GM12865 (cell line): ENCODE results near the gene ITPRID1.
A peak's percentile ranks its signal among the peaks of the same experiment; 100 is the strongest.

Experiments used
- DNase-seq: peaks from one replicate; pipeline ENCODE4 v3.0.0; 2010; ENCODE audit warnings: low read depth
- H3K4me3 ChIP-seq: 2 replicates; pipeline ENCODE4 v1.5.1; 2011; ENCODE audit warnings: mild to moderate bottlenecking, low read depth, low read length, control low read depth
- TF ChIP-seq, protein P1 (sequence below): IDR thresholded peaks from 2 replicates; pipeline ENCODE4 v1.5.1; 2011; ENCODE audit warnings: low read length, control low read depth, low read depth, inconsistent platforms; ENCODE audit not compliant: insufficient read depth; ENCODE audit errors: missing control alignments

ITPRID1 gene

DNA sequence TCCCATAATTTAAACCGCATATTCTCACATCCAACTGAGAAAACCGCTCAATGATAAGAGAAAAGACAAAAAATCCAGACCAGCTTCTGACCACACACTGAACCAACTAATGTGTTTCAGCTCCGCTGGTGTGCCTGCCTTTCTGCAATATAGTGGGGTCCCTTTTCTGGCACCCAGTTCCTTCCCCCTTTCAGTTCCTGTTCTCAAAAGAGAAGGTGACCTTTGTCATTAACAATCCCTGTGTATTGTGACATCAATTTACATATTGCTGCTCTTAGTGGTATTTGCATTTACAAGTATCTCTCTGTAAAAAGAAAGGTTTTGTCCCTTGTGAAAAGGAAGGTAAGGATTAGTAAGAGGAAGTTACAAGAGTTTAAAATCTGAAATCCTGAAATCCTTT is 174.5 kb downstream of the ITPRID1 start:
- TF ChIP-seq, protein P1, sequence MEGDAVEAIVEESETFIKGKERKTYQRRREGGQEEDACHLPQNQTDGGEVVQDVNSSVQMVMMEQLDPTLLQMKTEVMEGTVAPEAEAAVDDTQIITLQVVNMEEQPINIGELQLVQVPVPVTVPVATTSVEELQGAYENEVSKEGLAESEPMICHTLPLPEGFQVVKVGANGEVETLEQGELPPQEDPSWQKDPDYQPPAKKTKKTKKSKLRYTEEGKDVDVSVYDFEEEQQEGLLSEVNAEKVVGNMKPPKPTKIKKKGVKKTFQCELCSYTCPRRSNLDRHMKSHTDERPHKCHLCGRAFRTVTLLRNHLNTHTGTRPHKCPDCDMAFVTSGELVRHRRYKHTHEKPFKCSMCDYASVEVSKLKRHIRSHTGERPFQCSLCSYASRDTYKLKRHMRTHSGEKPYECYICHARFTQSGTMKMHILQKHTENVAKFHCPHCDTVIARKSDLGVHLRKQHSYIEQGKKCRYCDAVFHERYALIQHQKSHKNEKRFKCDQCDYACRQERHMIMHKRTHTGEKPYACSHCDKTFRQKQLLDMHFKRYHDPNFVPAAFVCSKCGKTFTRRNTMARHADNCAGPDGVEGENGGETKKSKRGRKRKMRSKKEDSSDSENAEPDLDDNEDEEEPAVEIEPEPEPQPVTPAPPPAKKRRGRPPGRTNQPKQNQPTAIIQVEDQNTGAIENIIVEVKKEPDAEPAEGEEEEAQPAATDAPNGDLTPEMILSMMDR: no peak
- DNase-seq: peak; percentile 58
- H3K4me3 ChIP-seq: no peak overlapping the region

DNA sequence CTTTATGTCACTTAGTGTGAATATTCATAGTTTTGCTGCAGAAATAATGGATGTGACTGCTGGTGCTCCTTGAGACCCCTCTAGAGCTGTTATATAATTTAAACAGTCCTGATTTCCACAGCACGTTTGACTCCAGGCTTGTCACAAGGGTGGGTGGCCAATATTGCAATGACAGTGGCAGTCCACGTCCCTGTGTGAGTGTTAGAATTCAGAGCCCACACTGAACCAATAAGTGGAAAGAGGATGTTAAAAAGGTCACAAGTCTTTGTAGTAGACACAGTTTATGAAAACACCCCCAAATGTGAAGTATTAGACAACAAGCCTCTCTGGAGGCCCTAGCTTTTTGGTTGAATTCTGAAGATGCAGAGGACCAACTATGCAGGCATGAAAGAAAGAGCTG is 175.1 kb downstream of the ITPRID1 start:
- DNase-seq: peak; percentile 3
- TF ChIP-seq, protein P1: no peak
- H3K4me3 ChIP-seq: no peak overlapping the region

DNA sequence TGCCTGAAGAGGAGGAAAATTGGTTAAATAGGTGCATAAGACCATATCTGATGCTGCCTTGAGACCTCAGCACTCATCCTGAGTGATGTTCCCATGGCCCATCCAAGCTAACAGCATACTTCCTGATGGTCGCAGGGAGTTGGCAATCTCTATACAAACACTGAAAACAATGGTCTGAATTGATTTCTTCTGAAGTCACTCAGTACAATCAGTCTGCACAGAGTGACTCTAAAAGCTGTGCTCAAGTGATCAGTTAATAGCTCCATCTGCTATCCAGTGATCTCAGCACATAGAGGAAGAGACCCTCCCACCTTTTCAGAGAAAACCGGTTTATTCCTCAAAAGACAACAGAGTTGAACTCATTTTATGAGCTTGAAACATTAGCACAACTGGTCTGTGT is 177.0 kb downstream of the ITPRID1 start:
- no peak for DNase-seq

DNA sequence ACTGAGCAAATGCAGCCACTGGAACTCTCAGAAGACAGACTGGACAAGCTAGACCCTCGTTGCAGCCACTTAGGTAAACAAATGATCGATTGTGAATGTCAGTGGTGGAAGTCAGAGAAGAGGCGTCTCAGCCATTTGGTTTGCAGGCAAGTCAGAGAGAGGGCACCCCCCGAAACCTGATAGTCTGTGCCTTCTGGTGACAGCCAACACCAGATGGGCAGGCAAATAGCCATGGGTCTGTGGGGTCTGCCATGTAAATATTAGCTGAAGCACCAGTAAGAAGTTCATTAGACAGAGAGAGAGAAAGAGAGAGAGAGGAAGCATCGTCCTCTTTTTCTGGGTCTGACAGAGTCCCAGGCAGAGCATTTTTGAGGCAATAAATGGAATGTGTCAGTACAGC is 178.6 kb downstream of the ITPRID1 start:
- DNase-seq: no peak
- no peak overlapping the region for H3K4me3 ChIP-seq
- TF ChIP-seq, protein P1: no peak

More for the DNA sequence above, 177.0 kb downstream of the ITPRID1 start:
- TF ChIP-seq, protein P1: no peak
- H3K4me3 ChIP-seq: no peak overlapping the region

DNA sequence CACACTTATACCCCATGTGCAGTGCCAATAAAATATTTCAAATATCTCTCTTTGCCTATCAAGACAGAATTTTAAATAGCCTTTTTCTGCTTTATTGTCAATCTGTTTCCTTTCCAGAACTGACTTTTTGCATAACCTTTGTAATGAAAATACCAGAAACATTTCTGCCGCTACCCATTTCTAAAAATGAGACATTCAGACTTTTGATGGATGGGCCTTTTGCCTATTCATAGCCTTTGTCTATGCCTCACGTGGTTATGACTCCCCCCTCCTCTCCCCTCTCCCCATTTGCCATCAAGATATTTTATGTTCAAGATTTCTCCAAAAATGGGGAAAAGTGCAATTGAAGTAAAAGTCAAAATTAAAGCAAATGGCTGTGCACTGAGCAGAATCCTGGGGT is 179.0 kb downstream of the ITPRID1 start:
- TF ChIP-seq, protein P1: no peak
- H3K4me3 ChIP-seq: no peak overlapping the region
- no peak for DNase-seq

DNA sequence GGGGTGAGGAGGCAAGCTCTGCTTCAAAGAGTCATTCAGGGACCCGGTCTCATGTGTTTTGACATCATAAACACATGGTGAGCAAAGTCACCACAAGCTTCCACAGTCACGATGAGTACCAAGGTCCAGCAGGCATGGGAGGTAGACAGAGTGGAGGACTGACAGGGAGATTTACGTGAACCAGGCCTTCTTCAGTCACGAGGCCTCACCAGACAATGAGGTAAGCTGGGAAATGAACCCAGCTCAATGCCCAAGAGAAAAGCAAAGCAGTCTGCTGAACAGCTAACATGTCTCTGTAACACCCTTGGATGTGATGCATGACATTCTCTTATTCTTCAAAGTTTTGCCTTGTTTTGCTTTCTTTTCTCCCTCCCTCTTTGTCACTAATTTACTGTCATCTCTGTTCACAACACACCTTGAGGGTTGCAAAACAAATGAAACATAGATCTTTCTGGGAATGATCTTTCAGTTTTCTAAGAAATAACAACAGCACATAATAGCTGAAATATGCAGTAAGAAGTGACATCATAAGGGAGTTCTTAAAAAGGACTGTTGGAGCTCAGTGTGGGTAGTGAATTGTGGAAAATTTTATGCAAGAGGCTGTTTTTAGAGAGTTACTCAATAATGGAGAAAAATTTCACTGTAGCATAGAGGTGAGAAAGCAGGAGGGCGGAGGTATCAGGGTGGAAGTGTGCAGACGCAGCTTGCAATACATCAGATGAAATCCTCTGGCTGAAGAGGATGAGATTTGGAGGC is 182.1 kb downstream of the ITPRID1 start:
- peak; percentile 3 for DNase-seq
- TF ChIP-seq, protein P1: no peak
- no peak overlapping the region for H3K4me3 ChIP-seq

DNA sequence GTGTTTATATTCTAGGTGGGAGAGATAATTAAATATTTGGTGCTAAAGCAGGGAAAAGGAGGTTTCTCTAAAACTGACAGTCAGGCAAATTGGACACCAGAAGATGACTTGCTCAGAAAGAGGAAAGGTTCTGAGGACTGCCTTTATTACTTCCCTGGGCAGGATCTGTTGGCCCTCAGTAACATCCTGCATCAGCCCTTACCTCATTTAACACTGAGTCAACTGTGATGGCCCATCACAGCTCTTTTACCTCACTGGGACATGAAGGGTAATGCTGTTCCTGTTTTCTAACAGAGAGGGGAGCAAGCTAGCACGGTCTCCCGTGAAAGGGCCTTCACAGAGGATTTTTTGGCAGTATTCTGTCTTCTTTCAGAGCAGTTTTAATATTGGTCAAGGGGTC is 185.2 kb downstream of the ITPRID1 start:
- DNase-seq: no peak
- H3K4me3 ChIP-seq: no peak overlapping the region
- TF ChIP-seq, protein P1: no peak
